Measurements from ENCODE around the gene BNIP1. TPM values are rescaled to one million over a fixed set of nuclear protein-coding genes. Genes with fewer than 3 reads are reported as not detected.

Gene BNIP1
- total and polyA plus RNA-seq, 2 donors (not counting 3 experiments of a cell fraction or from before 2014, with no cell fraction given): 19.7 to 22.6 TPM

DNA sequence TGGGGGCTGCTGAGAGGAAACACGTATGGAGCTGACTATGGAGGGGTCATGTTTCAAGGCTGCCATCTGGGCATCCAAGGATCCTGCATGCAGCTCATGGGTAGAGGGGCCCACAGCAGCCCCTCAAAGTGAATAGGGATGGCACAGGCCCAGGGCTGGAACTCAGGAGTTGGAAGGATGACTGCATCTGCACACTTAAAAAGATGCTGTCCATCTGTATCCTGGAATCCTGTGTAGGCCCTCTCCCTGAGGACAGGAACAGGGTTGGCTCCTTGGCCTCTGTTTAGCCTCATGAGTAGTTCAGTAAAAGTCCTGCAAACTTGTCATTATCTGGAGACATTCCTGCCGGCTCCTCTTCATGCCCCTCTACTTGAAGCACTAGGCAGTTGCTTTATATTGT, 4.0 kb downstream of the BNIP1 start:
- dilution Hi-C loops (cut with MboI; ENCODE audit: extremely low pct_ligation_motif_present, low sequenced_read_pairs): no loop called here
- H3K27me3 ChIP-seq (ENCODE audit: control insufficient read depth in 2 of 2, insufficient read depth in 2 of 2, low read length in 2 of 2): no peaks in the 10 kb centered on the region
- no peaks in the 10 kb centered on the region for H3K9me3 ChIP-seq (replicated peaks; ENCODE audit: control insufficient read depth, insufficient read depth, low read length)
- no peaks in the 10 kb centered on the region for H3K9me1 ChIP-seq (replicated peaks; ENCODE audit: control insufficient read depth, extremely low read depth, insufficient read depth, low read length)
- POLR2A ChIA-PET: no interaction called here
- no peak for DNase-seq (ENCODE audit: low read depth, low spot score)
- CTCF ChIA-PET: interaction anchor here (1.0 to 1.1 kb wide), 2 partner anchors 138 to 164 kb away, joined by 3 to 4 read pairs; partner anchors contain the start of gene ATP6V0E1
- peaks cover 4% of the 10 kb centered on the region for H3K79me2 ChIP-seq (ENCODE audit: control insufficient read depth, insufficient read depth, low read length)
- no peak overlapping the region for H3K4me3 ChIP-seq (replicated peaks in 1 of 3; ENCODE audit: insufficient read depth in 1 of 3, low read depth in 1 of 3, low read length in 3 of 3)
- peaks cover 4% of the 10 kb centered on the region for H3K4me1 ChIP-seq (ENCODE audit: control insufficient read depth, extremely low read depth, insufficient read depth, low read length)
- no peaks in the 10 kb centered on the region for H4K20me1 ChIP-seq (replicated peaks; ENCODE audit: control insufficient read depth, extremely low read depth, insufficient read depth, low read length)
- peaks cover 0 to 11% of the 10 kb centered on the region in 2 experiments for H3K36me3 ChIP-seq (ENCODE audit: control insufficient read depth in 2 of 2, extremely low read depth in 1 of 2, insufficient read depth in 2 of 2, low read length in 2 of 2)
- FAIRE-seq: no peak
- no peak overlapping the region for H3K27ac ChIP-seq (ENCODE audit: insufficient read depth, low read depth, low read length)
- no TSS peak for BruUV-seq (replicated peaks)
- H3K9ac ChIP-seq (replicated peaks; ENCODE audit: extremely low read depth, insufficient read depth, low read length): no peak overlapping the region
- TF ChIP-seq GATA2 (IDR thresholded peaks at IDR 0.05; ENCODE audit: insufficient read depth, insufficient read length, low read depth, low read length) (no peak), CTCF (IDR thresholded peaks at IDR 0.05; ENCODE audit: extremely low read depth in 1 of 2, insufficient read depth in 1 of 2, low read depth in 1 of 2, low read length in 2 of 2) (no peak), EZH2 (IDR thresholded peaks at IDR 0.05; ENCODE audit: borderline replicate concordance, low read depth, low read length, severe bottlenecking) (no peak), MAX (IDR thresholded peaks at IDR 0.05; ENCODE audit: insufficient read depth, insufficient read length) (no peak), POLR2A (IDR thresholded peaks at IDR 0.05; ENCODE audit: low read depth, low read length) (no peak), FOS (IDR thresholded peaks at IDR 0.05; ENCODE audit: borderline replicate concordance, insufficient read depth, low read length) (no peak), POLR2AphosphoS5 (IDR thresholded peaks at IDR 0.05; ENCODE audit: insufficient read depth, low read depth, low read length) (no peak), JUN (IDR thresholded peaks at IDR 0.05; ENCODE audit: borderline replicate concordance, insufficient read depth, insufficient read length, low read depth) (no peak), MYC (IDR thresholded peaks at IDR 0.05; ENCODE audit: low read depth, low read length) (no peak)
- H2AFZ ChIP-seq (ENCODE audit: low read depth, low read length): no peak overlapping the region
- intact Hi-C loops (cut with micrococcal nuclease): no loop called here
- no peak overlapping the region for H3K4me2 ChIP-seq (ENCODE audit: insufficient read depth, low read length)

Measured in endothelial cell of umbilical vein (primary cell).